Measurements from ENCODE around the gene ZMYND10. TPM values are rescaled to one million over a fixed set of nuclear protein-coding genes. Genes with fewer than 3 reads are reported as not detected.

ZMYND10 gene
- total RNA-seq, 4 donors from 2014 or later, result 0.28 to 2.1 (median 0.64) TPM

DNA sequence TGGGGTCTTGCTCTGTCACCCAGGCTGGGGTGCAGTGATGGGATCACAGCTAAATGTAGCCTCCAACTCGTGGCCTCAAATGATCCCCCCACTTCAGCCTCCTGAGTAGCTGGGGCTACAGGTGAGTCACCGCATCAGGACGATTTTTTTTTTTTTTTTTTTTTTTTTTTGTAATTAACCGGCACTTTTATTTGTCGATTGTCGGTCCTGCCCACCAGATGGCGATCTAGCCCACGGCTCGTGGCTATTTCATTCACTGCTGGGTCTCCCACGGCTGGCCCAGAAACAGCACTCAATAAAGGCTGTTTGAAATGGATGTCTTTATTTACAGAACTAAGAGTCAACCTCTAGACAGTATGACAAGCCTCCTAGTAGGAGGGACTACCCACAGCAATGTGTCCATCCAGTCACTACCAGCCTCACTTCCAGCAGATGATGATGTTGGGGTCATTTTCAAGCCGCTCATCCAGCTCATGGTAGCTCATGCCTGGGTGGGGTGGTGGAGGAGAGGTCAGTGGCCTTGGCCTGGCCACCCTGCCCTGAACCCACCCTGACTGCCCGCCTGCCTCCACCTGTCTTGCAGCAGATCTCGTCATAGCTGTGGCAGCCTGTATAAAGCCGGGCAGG, 1.8 kb upstream of the ZMYND10 start:
- DNase-seq (ENCODE audit: low spot score), result no peak
- no peak for TF ChIP-seq CTCF (IDR thresholded peaks at IDR 0.05)
- no peak for ATAC-seq (ENCODE audit: low FRiP score)

GRCh38 chr3:50345008-50345407, 524 bp downstream of the ZMYND10 start:
- no peak for TF ChIP-seq CTCF (IDR thresholded peaks at IDR 0.05)
- no peak for ATAC-seq (ENCODE audit: low FRiP score)

GRCh38 chr3:50342813-50343633, 2.5 kb downstream of the ZMYND10 start:
- ATAC-seq (ENCODE audit: low FRiP score) (no peak), DNase-seq (ENCODE audit: low spot score) (no peak)
- TF ChIP-seq CTCF (IDR thresholded peaks at IDR 0.05), result no peak

More at GRCh38 chr3:50345008-50345407, 524 bp downstream of the ZMYND10 start:
- DNase-seq (ENCODE audit: low spot score), result no peak

GRCh38 chr3:50341996-50342650, 3.4 kb downstream of the ZMYND10 start:
- no peak for ATAC-seq (ENCODE audit: low FRiP score)
- no peak for TF ChIP-seq CTCF (IDR thresholded peaks at IDR 0.05)
- DNase-seq (ENCODE audit: low spot score), result no peak

- ATAC-seq (ENCODE audit: low FRiP score) (no peak), DNase-seq (ENCODE audit: low spot score) (no peak)
- no peak for TF ChIP-seq CTCF (IDR thresholded peaks at IDR 0.05)
These were observed 4.0 kb downstream of the ZMYND10 start for GRCh38 chr3:50341537-50341936.

GRCh38 chr3:50340448-50341329, 4.8 kb downstream of the ZMYND10 start, which contains the start of gene RASSF1:
Gene RASSF1 (minus strand): TSS chr3:50340836. CDS start chr3:50340805, 31 bp downstream.
- ATAC-seq (ENCODE audit: low FRiP score), result peak; percentile 21
- no peak for DNase-seq (ENCODE audit: low spot score)
- no peak for TF ChIP-seq CTCF (IDR thresholded peaks at IDR 0.05)

Data from omental fat pad (tissue), 4 donors.